MM.1S (cell line): Measurements from ENCODE around the gene CNNM4.

Experiments
- EZH2phosphoT487 ChIP-seq: fragments of 300-600 bp; sonication (generic); IDR thresholded peaks from 2 replicates; pipeline ENCODE4 v1.6.1; 2018; ENCODE audit warnings: antibody characterized with exemption, low read length
- TF ChIP-seq, protein P1 (sequence below): fragments of 300-600 bp; sonication (generic); IDR thresholded peaks from 2 replicates; pipeline ENCODE4 v1.5.1; 2016; ENCODE audit warnings: antibody characterized with exemption, low read length, mixed read lengths

DNA sequence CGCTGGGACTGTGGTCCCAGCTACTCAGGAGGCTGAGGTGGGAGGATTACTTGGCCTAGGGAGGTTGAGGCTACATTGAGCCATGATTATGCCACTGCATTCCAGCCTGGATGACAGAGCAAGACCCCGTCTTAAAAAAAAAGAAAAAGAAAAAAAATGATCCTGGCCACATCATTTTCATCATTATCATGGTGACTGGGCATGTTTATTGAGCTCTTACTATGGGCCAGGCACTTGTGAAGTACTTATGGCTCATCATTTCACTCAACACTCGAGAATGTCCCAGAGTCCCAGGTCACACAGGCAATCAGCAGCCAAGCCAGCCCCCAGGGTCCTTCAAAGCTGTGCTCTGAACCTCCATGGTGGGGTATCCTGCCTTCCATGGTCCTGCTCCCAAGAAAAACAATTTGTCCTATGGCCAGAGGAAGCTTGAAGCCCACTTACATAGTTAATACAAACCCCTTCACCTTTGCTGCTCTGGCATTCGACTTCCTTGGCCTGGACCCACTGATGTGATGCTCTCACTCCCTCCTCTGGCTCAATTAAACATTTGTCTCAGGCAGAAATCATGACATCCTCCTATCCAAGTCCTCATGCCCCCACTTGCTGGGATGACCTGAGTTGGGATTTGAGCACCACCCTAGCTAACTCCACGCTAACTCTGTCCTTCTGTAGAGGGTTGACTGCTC lies 3.8 kb upstream of the CNNM4 start:
- TF ChIP-seq, protein P1, sequence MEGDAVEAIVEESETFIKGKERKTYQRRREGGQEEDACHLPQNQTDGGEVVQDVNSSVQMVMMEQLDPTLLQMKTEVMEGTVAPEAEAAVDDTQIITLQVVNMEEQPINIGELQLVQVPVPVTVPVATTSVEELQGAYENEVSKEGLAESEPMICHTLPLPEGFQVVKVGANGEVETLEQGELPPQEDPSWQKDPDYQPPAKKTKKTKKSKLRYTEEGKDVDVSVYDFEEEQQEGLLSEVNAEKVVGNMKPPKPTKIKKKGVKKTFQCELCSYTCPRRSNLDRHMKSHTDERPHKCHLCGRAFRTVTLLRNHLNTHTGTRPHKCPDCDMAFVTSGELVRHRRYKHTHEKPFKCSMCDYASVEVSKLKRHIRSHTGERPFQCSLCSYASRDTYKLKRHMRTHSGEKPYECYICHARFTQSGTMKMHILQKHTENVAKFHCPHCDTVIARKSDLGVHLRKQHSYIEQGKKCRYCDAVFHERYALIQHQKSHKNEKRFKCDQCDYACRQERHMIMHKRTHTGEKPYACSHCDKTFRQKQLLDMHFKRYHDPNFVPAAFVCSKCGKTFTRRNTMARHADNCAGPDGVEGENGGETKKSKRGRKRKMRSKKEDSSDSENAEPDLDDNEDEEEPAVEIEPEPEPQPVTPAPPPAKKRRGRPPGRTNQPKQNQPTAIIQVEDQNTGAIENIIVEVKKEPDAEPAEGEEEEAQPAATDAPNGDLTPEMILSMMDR, result no peak
- TF ChIP-seq EZH2phosphoT487, result no peak
